ENCODE data around the gene IL23R. TPM values are rescaled to one million over a fixed set of nuclear protein-coding genes. Genes with fewer than 3 reads are reported as not detected.

Gene IL23R
- total RNA-seq, 8 experiments from 2014 or later = 0.14 to 0.87 (median 0.48) TPM; not detected in 4

DNA sequence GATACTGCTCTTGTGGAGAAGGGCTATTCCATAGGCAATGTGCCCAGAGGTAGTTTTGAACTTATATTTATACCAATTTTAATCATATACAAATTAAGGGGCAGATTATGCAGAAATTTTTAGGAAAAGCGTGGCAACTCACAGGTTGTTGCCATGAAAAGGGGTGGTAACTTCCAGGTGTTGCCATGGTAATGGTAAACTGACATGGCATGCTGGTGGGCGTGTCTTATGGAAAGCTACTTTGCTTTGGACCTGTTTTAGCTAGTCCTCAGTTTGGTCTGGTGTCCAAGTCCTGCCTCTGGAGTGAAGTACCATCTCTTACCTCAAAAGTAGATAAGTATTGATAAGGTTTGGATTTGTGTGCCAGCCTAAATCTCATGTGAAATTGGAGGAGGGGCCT is 7.9 kb upstream of the IL23R start:
- H3K27ac ChIP-seq = no peak overlapping the region
- 29 to 93% (median 57%) methylated on average over 1 to 2 of the region's 2 CpGs; no CpG with 5 or more reads in 2 of the 10 experiments for WGBS, 10 experiments
- ATAC-seq (replicated peaks in 6 of 8) = no peak
- in situ Hi-C loops (cut with MboI; ENCODE audit: low pct_unique_long_range_greater_than_20kb in 2 of 9, low sequenced_read_pairs in 9 of 9, unreplicated experiment in 9 of 9) = loop anchor here in 1 of 9 experiments (25.0 kb wide), 1 partner anchor 396 kb away; the partner anchor contains the start of gene DYNLT5
- H3K4me1 ChIP-seq (replicated peaks in 1 of 2) = no peaks in the 10 kb centered on the region
- H3K4me3 ChIP-seq = no peak overlapping the region

DNA sequence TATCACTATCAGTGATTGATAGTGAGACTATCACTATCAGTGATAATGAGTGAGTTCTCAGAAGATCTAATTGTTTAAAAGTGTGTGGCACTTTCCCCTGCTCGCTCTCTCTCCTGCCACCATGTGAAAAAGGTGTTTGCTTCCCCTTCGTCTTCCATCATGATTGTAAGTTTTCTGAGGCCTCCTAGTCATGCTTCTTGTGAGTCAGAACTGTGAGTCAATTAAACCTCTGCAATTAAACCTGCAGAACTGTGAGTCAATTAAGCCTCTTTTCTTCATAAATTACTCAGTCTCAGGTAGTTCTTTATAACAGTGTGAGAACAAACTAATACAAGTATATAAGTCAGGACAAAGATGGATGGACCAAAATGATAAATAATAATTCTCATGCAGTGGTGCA is 7.0 kb upstream of the IL23R start:
- H3K4me3 ChIP-seq = no peak overlapping the region
- H3K4me1 ChIP-seq (replicated peaks in 1 of 2) = no peaks in the 10 kb centered on the region
- in situ Hi-C loops (cut with MboI; ENCODE audit: low pct_unique_long_range_greater_than_20kb in 2 of 9, low sequenced_read_pairs in 9 of 9, unreplicated experiment in 9 of 9) = loop anchor here in 1 of 9 experiments (25.0 kb wide), 1 partner anchor 397 kb away; the partner anchor contains the start of gene DYNLT5
- ATAC-seq (replicated peaks in 6 of 8) = no peak
- H3K27ac ChIP-seq = no peak overlapping the region
- WGBS, 10 experiments = 17 to 100% (median 80%) methylated on average over 1 to 2 of the region's 2 CpGs; no CpG with 5 or more reads in 5 of the 10 experiments

DNA sequence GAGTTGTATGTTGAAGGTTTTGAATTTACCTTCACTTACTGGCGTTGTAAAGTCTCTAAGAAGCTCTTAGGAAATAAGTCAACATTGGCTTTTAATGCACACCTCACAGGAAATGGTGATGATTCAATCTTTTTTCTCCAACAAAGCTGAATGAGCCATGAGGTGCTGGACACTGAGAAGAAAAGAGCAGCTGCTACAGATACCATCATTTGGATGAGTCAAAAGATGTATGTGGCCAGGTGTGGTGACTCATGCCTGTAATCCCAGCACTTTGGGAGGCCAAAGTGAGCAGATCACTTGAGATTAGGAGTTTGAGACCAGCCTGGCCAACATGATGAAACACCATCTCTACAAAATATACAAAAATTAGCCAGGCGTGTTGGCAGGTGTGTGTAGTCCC is 3.3 kb upstream of the IL23R start:
- no peak for ATAC-seq (replicated peaks in 6 of 8)
- 30 to 100% (median 89%) methylated on average over 1 to 2 of the region's 2 CpGs; no CpG with 5 or more reads in 1 of the 10 experiments for WGBS, 10 experiments
- Histone ChIP-seq H3K4me1 (replicated peaks in 1 of 2) (no peaks in the 10 kb centered on the region), H3K4me3 (no peak overlapping the region), H3K27ac (no peak overlapping the region)
- in situ Hi-C loops (cut with MboI; ENCODE audit: low pct_unique_long_range_greater_than_20kb in 2 of 9, low sequenced_read_pairs in 9 of 9, unreplicated experiment in 9 of 9) = loop anchor here in 1 of 9 experiments (25.0 kb wide), 1 partner anchor 401 kb away; the partner anchor contains the start of gene DYNLT5

DNA sequence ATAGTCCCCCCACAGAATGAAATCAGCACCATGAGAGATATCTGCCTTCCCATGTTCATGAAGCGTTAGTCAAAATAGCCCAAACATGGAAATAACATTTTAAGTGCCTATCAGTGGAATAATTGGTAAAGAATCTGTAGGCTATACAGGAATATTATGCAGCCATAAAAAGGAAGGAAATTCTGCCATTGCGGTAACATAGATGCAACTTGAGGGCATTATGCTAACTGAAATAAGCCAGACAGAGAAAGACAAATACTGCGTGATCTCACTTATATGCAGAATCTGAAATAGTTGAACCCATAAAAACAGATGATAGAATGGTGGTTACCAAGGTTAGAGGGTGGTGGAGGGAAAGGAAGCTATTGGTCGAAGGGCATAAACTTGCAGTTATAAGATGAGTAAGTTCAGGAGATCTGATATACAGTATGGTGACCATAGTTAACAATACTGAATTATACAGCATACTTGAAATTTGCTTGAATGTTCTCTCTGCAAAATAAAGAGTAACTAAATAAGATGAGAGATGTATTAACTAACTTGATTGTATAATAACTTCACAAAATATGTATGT is 699 bp upstream of the IL23R start:
- H3K27ac ChIP-seq = no peak overlapping the region
- 53 to 100% (median 89%) methylated on average over 2 to 4 of the region's 4 CpGs for WGBS, 10 experiments
- no peak for ATAC-seq (replicated peaks in 6 of 8)
- in situ Hi-C loops (cut with MboI; ENCODE audit: low pct_unique_long_range_greater_than_20kb in 2 of 9, low sequenced_read_pairs in 9 of 9, unreplicated experiment in 9 of 9) = loop anchor here in 1 of 9 experiments (25.0 kb wide), 1 partner anchor 403 kb away; the partner anchor contains the start of gene DYNLT5
- H3K4me1 ChIP-seq (replicated peaks in 1 of 2) = no peaks in the 10 kb centered on the region
- no peak overlapping the region for H3K4me3 ChIP-seq

DNA sequence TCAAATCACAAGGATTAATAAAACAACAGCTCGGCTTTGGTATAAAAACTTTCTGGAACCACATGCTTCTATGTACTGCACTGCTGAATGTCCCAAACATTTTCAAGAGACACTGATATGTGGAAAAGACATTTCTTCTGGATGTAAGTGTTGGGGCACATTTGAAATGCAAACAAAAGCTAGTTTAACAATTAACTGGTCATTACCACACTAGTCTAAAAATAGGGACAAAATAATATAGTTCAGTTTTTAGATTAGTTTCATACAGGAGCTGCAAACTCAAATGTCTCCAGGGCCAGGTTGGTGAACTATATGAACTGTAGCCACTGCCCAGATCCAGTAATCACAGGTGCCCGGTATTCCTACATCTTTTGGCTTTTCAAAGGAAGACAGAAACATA is 3.2 kb downstream of the IL23R start:
- H3K27ac ChIP-seq = no peak overlapping the region
- no peak for ATAC-seq (replicated peaks in 6 of 8)
- H3K4me3 ChIP-seq = no peak overlapping the region
- no peaks in the 10 kb centered on the region for H3K4me1 ChIP-seq (replicated peaks in 1 of 2)
- in situ Hi-C loops (cut with MboI; ENCODE audit: low pct_unique_long_range_greater_than_20kb in 2 of 9, low sequenced_read_pairs in 9 of 9, unreplicated experiment in 9 of 9) = loop anchor here in 1 of 9 experiments (25.0 kb wide), 1 partner anchor 407 kb away; the partner anchor contains the start of gene DYNLT5
- 8 to 100% (median 89%) methylated on average over 1 to 2 of the region's 2 CpGs; no CpG with 5 or more reads in 1 of the 10 experiments for WGBS, 10 experiments

DNA sequence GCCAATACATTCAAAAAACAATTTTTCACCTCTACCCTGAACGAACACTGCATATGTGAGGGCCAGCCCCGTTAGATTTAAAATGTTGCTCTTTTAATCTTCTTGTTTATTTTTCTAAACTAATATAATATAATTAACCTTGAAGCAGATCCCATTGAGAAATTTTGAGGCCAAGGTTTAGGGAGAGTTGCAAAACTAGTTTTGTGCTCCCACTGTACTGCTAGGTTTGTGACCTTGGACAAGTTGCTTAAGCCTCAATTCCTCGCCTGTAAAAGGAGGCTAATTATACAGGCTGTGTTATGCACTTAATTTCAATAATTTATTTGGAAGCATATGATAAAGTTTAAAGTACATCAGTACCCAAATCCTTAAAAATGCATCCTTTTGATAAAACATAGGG is 3.7 kb downstream of the IL23R start:
- no peak for ATAC-seq (replicated peaks in 6 of 8)
- Histone ChIP-seq H3K4me3 (no peak overlapping the region), H3K4me1 (replicated peaks in 1 of 2) (no peaks in the 10 kb centered on the region), H3K27ac (no peak overlapping the region)
- in situ Hi-C loops (cut with MboI; ENCODE audit: low pct_unique_long_range_greater_than_20kb in 2 of 9, low sequenced_read_pairs in 9 of 9, unreplicated experiment in 9 of 9) = loop anchor here in 1 of 9 experiments (25.0 kb wide), 1 partner anchor 408 kb away; the partner anchor contains the start of gene DYNLT5
- WGBS, 10 experiments = 17 to 95% (median 92%) methylated on average over 1 to 3 of the region's 3 CpGs

DNA sequence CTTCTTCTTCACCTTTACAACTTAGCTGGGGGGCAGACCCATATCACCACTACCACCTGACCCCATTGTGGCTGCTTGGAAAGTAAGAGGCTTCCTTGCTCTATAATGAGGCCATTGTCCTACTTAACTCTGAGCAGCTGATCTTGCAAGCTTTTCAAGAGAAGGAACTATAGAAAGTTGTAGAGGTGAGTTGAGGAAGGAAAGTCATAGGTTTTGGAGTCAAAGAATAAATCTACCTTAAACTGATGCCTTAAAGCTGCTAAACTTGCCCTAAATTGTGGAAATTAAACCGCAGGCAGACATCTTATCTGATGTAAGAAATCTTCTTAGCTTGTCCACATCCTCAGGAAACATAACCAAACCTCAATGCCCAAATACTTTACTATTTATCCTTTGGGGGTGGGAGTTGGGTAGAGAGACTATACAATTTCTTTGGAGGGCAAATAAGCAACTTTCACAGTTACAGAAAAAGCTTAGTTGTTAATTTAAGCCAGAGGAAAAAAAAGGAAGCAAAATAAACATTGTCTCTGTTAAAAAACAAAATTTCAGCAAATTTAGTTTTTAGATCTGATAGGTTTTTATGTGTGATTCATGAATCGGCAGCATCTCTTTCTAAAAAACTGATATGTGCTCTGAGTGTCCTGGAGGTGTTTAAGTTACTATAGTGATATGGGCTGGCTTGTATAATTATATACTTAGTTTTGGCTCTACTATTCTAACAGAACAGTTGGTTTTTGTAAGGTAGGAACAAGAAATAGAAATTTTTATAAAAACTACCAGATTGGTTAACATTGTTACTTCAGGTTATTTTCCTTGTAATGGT is 4.7 kb downstream of the IL23R start:
- WGBS, 10 experiments = 50 to 96% (median 83%) methylated on average over 1 to 2 of the region's 2 CpGs; no CpG with 5 or more reads in 3 of the 10 experiments
- Histone ChIP-seq H3K4me1 (replicated peaks in 1 of 2) (no peaks in the 10 kb centered on the region), H3K27ac (no peak overlapping the region), H3K4me3 (no peak overlapping the region)
- in situ Hi-C loops (cut with MboI; ENCODE audit: low pct_unique_long_range_greater_than_20kb in 2 of 9, low sequenced_read_pairs in 9 of 9, unreplicated experiment in 9 of 9) = loop anchor here in 1 of 9 experiments (25.0 kb wide), 1 partner anchor 409 kb away; the partner anchor contains the start of gene DYNLT5
- no peak for ATAC-seq (replicated peaks in 6 of 8)

DNA sequence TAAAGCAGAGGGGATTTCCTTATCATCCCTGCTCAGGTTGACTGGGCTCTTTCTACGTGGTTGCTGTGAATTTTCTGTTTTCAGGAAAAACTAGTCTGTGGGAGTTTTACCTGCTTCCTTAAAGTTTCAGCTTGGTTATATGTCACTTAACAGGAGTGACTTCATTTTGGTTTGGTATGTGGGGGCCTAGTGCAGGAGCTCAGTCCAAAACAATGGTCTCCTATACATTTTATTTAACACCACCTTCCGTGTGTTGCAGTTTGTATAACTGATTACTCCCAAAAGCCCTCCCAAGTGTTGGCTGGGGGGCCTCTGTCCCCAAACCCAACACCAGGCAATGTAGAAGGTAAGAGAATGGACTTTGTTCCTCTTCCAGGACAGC is 5.3 kb downstream of the IL23R start:
- 14 to 94% (median 83%) methylated on average over 1 to 2 of the region's 2 CpGs; no CpG with 5 or more reads in 1 of the 10 experiments for WGBS, 10 experiments
- in situ Hi-C loops (cut with MboI; ENCODE audit: low pct_unique_long_range_greater_than_20kb in 2 of 9, low sequenced_read_pairs in 9 of 9, unreplicated experiment in 9 of 9) = loop anchor here in 1 of 9 experiments (25.0 kb wide), 1 partner anchor 409 kb away; the partner anchor contains the start of gene DYNLT5
- H3K4me3 ChIP-seq = no peak overlapping the region
- H3K27ac ChIP-seq = no peak overlapping the region
- no peaks in the 10 kb centered on the region for H3K4me1 ChIP-seq (replicated peaks in 1 of 2)
- ATAC-seq (replicated peaks in 6 of 8) = no peak

DNA sequence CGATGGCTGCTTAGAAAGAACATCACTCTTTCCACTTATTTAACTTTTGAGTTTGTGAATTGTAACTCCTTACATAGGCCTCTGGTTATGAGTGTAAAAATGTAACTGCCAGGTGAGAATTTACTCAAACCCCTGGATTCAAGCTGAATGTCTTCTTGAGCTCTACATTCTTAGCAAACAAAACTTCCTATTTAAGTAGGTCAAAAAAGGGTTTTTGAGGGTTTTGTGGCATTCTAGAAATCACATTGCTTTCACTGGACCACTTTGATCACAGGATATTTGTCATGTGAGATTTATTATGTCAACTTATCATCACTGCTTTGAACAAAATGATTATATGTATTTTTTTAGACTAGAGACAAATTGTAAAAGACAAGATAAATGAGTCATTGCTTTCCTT is 5.7 kb downstream of the IL23R start:
- 17 to 94% (median 63%) methylated on average over 1 of the region's 1 CpG; no CpG with 5 or more reads in 1 of the 10 experiments for WGBS, 10 experiments
- ATAC-seq (replicated peaks in 6 of 8) = no peak
- Histone ChIP-seq H3K4me3 (no peak overlapping the region), H3K27ac (no peak overlapping the region), H3K4me1 (replicated peaks in 1 of 2) (no peaks in the 10 kb centered on the region)
- in situ Hi-C loops (cut with MboI; ENCODE audit: low pct_unique_long_range_greater_than_20kb in 2 of 9, low sequenced_read_pairs in 9 of 9, unreplicated experiment in 9 of 9) = loop anchor here in 1 of 9 experiments (25.0 kb wide), 1 partner anchor 410 kb away; the partner anchor contains the start of gene DYNLT5

DNA sequence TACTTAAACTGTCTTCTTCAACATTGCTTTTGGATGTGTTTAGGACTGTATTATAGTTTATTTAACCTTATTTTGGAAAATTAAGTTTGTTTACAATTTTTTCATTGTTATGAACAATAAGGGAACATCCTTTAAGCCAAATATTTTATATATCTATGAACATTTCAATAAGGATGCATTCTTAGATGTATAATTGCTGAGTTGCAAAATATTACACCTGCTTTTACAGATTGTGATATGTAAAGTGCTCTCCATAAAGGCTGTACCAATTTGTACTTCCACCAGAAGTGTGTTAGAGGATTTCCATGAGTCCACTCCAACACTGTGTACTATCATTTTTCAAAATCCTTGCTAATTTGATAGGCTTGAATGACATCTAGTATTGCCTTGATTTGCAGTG is 7.7 kb downstream of the IL23R start:
- in situ Hi-C loops (cut with MboI; ENCODE audit: low pct_unique_long_range_greater_than_20kb in 2 of 9, low sequenced_read_pairs in 9 of 9, unreplicated experiment in 9 of 9) = loop anchor here in 1 of 9 experiments (25.0 kb wide), 1 partner anchor 412 kb away; the partner anchor contains the start of gene DYNLT5
- H3K4me1 ChIP-seq (replicated peaks in 1 of 2) = no peaks in the 10 kb centered on the region
- ATAC-seq (replicated peaks in 6 of 8) = no peak
- H3K4me3 ChIP-seq = no peak overlapping the region
- H3K27ac ChIP-seq = no peak overlapping the region

DNA sequence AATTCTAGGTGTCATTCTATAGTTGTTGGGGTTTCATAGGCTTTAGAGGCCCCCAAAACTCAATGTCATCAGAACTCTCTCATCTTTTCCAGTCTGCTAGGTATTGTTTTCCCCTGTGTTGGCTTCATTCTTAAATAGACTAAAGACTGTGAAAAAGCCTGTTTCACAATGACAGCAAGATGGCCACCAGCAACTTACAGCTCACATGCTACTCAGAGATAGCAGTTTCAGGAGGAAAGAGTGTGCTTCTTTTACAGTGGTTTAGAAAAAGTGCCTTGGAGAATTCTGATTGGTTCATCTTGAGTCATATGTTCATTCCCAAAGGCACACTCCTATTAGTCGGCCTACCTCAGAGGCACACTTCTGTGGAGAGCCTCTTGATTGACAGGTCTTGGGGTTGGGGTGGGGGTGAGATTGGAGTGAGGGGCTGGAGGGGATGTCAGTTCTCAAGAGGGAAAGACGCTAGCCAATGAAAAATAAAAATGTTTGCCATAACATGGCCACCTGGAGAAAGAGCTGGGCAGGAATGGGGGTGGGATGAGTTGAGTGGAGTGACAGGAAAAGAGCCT is 8.5 kb downstream of the IL23R start:
- WGBS, 10 experiments = 0 to 100% (median 86%) methylated on average over 1 of the region's 2 CpGs; no CpG with 5 or more reads in 7 of the 10 experiments
- no peak for ATAC-seq (replicated peaks in 6 of 8)
- in situ Hi-C loops (cut with MboI; ENCODE audit: low pct_unique_long_range_greater_than_20kb in 2 of 9, low sequenced_read_pairs in 9 of 9, unreplicated experiment in 9 of 9) = loop anchor here in 1 of 9 experiments (25.0 kb wide), 1 partner anchor 412 kb away; the partner anchor contains the start of gene DYNLT5
- no peak overlapping the region for H3K4me3 ChIP-seq
- no peak overlapping the region for H3K27ac ChIP-seq
- H3K4me1 ChIP-seq (replicated peaks in 1 of 2) = no peaks in the 10 kb centered on the region

DNA sequence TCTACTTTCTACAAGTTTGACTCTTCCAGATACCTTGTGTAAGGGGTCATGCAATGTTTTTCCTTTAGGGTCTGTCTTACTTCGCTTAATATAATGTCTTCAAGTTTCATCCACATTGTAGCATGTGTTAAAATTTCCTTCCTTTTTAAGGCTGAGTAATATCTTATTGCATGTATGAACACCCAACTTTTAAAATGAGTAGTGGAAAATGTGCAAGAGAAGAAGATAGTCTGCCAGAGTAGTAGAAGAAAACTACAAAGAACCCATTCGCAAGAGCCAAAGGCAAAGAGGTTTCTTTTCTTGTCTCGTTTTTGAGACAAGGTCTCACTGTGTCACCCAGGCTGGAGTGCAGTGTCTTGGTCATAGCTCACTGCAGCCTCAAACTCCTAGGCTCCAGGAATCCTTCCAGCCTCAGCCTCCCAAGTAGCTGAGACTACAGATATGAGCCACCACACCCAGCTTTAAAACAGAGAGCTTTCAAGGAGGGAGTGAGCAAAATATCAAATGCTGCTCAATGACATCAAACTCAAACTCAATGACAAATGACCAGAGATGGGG is 9.4 kb downstream of the IL23R start:
- H3K27ac ChIP-seq = no peak overlapping the region
- 25 to 100% (median 72%) methylated on average over 1 to 3 of the region's 3 CpGs; no CpG with 5 or more reads in 1 of the 10 experiments for WGBS, 10 experiments
- no peak overlapping the region for H3K4me3 ChIP-seq
- no peaks in the 10 kb centered on the region for H3K4me1 ChIP-seq (replicated peaks in 1 of 2)
- ATAC-seq (replicated peaks in 6 of 8) = no peak
- in situ Hi-C loops (cut with MboI; ENCODE audit: low pct_unique_long_range_greater_than_20kb in 2 of 9, low sequenced_read_pairs in 9 of 9, unreplicated experiment in 9 of 9) = no loop called here

Data from motor neuron (in vitro differentiated cells).